Measurements from ENCODE around the gene OCA2. TPM values are rescaled to one million over a fixed set of nuclear protein-coding genes. Genes with fewer than 3 reads are reported as not detected.
"Not testable (repeated sequence)": the region's sequence is repeated elsewhere in the genome, so short reads cannot be mapped to it uniquely, and the experiment has no call there.

OCA2 gene
- total RNA-seq, result 10 to 100 TPM in 3 of 4 donors, 1 to 10 TPM in 1; 7.0 to 53.1 (median 20.4) TPM

DNA sequence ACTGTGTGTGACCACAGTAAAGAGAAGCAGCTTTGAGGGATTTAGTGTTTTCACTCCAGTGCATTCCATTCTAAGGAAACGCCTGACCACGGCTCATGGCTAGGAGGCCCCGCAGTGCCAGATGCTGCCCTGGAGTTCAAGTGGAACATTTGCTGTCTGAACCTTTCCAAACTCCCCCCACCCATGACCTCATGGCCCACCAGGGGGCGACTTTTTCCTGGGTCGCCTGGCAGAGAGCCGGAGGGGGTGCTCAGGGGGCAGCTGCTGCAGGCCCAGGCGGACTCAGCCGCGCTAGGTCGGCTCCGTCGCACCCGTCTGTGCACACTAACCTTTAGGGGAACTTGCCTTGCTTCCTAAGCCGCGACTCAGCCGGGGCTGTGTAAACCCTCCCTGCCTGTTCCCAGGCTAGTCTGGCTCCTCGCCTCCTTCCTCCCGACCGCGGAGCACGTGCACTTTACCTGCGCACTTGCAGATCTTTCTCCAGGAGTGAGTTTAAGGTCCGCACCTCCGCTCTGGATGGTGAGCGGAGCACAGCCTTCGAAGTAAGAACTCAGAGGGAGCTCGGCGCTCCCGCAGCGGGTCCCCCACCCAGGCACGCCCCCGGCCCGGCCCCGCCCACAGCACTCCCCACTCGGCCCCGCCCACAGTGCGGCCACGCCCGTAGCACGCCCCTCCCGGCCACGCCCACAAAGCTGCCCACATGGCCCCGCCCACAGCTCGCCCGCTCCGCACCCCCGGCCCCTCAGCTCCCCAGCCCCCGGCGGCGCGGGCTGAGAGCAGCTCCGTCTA is at the start of gene OCA2:
Gene OCA2 (minus strand): TSS at position 550 of the 789 bp plus-strand sequence. CDS start 17,441 bp downstream, outside the sequence.
- H3K4me3 ChIP-seq, result peak within 1 kb of the TSS; percentile 32
- peak in 1 of 2 donors; percentile 79 for DNase-seq (ENCODE audit: low spot score in 2 of 2)
- 11% methylated on average over 15 of the region's 52 CpGs for WGBS
- no peaks in the 10 kb centered on the region for H3K36me3 ChIP-seq
- no peak for TF ChIP-seq POLR2AphosphoS5 (IDR thresholded peaks at IDR 0.05)
- TF ChIP-seq EP300 (IDR thresholded peaks at IDR 0.05), result no peak
- TF ChIP-seq, protein P1, sequence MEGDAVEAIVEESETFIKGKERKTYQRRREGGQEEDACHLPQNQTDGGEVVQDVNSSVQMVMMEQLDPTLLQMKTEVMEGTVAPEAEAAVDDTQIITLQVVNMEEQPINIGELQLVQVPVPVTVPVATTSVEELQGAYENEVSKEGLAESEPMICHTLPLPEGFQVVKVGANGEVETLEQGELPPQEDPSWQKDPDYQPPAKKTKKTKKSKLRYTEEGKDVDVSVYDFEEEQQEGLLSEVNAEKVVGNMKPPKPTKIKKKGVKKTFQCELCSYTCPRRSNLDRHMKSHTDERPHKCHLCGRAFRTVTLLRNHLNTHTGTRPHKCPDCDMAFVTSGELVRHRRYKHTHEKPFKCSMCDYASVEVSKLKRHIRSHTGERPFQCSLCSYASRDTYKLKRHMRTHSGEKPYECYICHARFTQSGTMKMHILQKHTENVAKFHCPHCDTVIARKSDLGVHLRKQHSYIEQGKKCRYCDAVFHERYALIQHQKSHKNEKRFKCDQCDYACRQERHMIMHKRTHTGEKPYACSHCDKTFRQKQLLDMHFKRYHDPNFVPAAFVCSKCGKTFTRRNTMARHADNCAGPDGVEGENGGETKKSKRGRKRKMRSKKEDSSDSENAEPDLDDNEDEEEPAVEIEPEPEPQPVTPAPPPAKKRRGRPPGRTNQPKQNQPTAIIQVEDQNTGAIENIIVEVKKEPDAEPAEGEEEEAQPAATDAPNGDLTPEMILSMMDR (IDR thresholded peaks at IDR 0.05), result no peak
- TF ChIP-seq POLR2A (IDR thresholded peaks at IDR 0.05), result no peak
- H3K4me1 ChIP-seq, result peaks cover 53% of the 10 kb centered on the region
- peaks cover 48% of the 10 kb centered on the region for H3K27me3 ChIP-seq
- H3K9me3 ChIP-seq, result no peaks in the 10 kb centered on the region
- no peak within 1 kb of the TSS for H3K27ac ChIP-seq

DNA sequence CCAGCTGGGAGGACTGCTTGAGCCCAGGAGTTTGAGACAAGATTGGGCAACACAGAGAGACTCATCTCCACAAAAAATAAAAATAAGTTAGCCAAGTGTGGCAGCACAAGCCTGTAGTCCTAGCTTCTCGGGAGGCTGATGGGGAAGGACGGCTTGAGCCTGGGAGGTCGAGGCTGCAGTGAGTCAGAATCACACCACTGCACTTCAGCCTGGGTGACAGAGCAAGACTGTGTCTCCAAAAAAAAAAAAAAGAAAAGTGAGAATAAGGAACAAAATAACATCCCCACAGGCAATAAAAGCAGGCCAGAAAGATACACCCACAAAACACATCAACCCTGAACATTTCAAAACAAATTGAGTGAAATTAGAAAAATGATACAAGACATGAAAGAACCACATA is 48.7 kb upstream of the OCA2 start:
- Histone ChIP-seq H3K27ac (no peak overlapping the region), H3K9me3 (no peaks in the 10 kb centered on the region), H3K36me3 (peaks cover 41% of the 10 kb centered on the region), H3K4me1 (no peaks in the 10 kb centered on the region), H3K27me3 (no peaks in the 10 kb centered on the region), H3K4me3 (no peak overlapping the region)
- 88% methylated on average over 3 of the region's 3 CpGs for WGBS
- no peak for TF ChIP-seq EP300 (IDR thresholded peaks at IDR 0.05)
- no peak for TF ChIP-seq POLR2AphosphoS5 (IDR thresholded peaks at IDR 0.05)
- no peak for TF ChIP-seq POLR2A (IDR thresholded peaks at IDR 0.05)
- TF ChIP-seq, protein P1 (IDR thresholded peaks at IDR 0.05), result no peak
- DNase-seq (ENCODE audit: low spot score in 2 of 2), result no peak

DNA sequence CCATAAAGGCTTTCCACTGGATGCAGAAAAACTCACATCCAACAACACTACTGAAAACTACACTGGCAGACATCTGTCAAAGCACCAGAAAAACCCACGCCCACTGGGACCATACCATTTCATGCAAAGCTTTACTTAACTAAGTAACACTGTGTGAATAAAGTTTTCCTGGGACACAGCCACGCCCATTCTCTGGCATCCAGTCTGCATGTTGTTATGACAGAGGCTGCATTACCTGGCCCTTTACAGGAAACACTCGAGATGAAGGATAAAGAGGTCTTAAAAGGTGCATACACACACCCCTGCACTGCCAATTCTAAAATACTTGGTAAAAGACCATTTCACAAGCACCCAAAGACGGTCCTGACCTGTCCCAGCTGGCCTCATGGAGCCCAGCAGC is 46.3 kb upstream of the OCA2 start:
- not testable (repeated sequence) for DNase-seq (ENCODE audit: low spot score in 2 of 2); H3K27ac ChIP-seq; H3K4me3 ChIP-seq; H3K27me3 ChIP-seq; H3K9me3 ChIP-seq; H3K4me1 ChIP-seq
- WGBS, result 82% methylated on average over 4 of the region's 4 CpGs
- H3K36me3 ChIP-seq, result peaks cover 55% of the 10 kb centered on the region

DNA sequence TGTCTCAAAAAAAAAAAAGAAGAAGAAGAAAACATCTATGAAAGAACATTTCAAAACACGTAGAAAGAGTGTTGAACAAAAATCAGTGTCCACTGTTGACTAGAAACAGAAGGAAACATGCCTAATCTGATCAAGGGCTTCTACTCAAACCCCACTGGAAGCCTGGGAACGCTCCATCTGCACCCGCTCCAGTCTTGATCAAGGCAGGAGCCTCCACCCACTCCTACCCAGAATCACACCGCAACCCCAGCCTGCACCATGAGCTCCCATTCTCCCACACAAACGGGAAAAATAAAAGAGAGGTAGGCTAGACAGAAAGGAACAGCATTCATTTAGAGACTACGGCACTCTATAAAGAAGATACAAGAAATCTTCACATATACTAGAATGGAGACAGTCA is 40.9 kb upstream of the OCA2 start:
- no peak for DNase-seq (ENCODE audit: low spot score in 2 of 2)
- H3K9me3 ChIP-seq, result no peaks in the 10 kb centered on the region
- no peak overlapping the region for H3K27ac ChIP-seq
- no peak overlapping the region for H3K4me3 ChIP-seq
- no peaks in the 10 kb centered on the region for H3K27me3 ChIP-seq
- H3K36me3 ChIP-seq, result peaks cover 62% of the 10 kb centered on the region
- TF ChIP-seq POLR2A (IDR thresholded peaks at IDR 0.05), result no peak
- TF ChIP-seq, protein P1 (IDR thresholded peaks at IDR 0.05), result no peak
- no peak for TF ChIP-seq POLR2AphosphoS5 (IDR thresholded peaks at IDR 0.05)
- TF ChIP-seq EP300 (IDR thresholded peaks at IDR 0.05), result no peak
- 94% methylated on average over 6 of the region's 6 CpGs for WGBS
- H3K4me1 ChIP-seq, result no peaks in the 10 kb centered on the region

DNA sequence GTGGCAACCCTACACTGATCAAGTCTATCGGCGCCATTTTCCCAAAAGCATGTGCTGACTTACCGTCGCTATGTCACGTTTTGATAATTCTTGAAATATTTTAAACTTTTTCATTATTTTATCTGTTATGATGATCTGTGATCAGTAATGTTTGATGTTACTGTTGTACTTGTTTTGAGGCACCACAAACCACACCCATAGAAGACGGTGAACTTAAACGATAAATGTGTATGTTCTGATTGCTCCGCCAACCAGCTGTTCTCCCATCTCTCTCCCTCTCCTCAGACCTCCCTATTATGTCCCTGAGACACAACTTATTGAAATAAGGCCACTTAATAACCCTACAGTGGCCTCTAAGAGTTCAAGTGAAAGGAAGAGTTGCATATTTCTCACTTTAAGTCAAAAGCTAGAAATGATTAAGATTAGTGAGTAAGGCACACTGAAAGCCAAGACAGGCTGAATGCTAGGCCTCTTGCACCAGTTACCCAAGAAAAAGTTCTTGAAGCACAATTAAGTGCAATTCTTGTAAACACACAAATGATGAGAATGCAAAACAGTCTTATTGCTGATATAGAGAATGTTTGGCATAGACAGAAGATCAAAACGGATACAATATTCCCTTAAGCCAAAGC is 38.4 kb upstream of the OCA2 start:
- H3K4me1 ChIP-seq; H3K4me3 ChIP-seq; H3K27me3 ChIP-seq; H3K27ac ChIP-seq; DNase-seq (ENCODE audit: low spot score in 2 of 2); H3K9me3 ChIP-seq: not testable (repeated sequence)
- 82% methylated on average over 9 of the region's 9 CpGs for WGBS
- peaks cover 45% of the 10 kb centered on the region for H3K36me3 ChIP-seq

DNA sequence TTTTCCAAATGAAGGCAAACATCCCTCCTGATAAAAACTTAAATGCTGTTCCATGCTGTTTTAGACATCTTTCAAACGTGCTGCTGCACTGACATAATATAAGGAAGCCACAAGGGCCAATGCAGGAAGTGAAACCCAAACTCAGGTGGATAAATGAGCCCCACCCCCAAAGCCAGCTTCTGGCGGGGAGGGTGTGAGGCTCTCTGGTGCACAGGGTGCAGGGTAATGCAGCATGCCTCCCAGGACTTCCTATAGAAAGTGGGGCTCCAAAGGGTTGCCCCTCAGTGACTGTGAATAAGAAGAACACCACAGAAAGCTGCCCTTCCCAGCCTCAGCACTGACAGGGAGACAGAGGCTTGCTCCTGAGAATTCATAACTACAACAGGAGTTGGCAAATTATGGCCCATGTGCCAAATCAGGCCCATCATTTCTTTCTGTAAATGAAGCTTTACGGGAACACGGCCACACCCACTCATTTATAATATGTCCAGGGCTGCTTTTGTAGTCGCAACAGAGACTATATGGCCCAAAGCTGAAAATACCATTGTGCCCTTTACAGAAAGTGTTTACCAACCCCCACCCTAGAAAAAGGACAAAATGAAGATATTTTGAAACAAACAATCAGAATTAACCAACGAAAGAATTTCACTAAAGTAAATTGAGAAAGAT is 37.3 kb upstream of the OCA2 start:
- H3K9me3 ChIP-seq; DNase-seq (ENCODE audit: low spot score in 2 of 2); H3K27me3 ChIP-seq; H3K27ac ChIP-seq; H3K4me3 ChIP-seq; H3K4me1 ChIP-seq: not testable (repeated sequence)
- 69% methylated on average over 6 of the region's 6 CpGs for WGBS
- peaks cover 46% of the 10 kb centered on the region for H3K36me3 ChIP-seq
